RWPE2 (cell line): ENCODE data around the gene LTC4S.

ENCODE experiments used
- ATAC-seq: fragments of 200-7000 bp; cut with Tn5 transposase; 3 replicates; pipeline ENCODE4 v1.9.1; 2021; ENCODE audit warnings: low read depth
- DNase-seq: peaks from one replicate; pipeline ENCODE4 v3.0.0-alpha.2; 2020; ENCODE audit warnings: low spot score
- H3K27ac ChIP-seq: fragments of 450-650 bp; 2 replicates; pipeline ENCODE4 v1.5.1; 2017; ENCODE audit warnings: mild to moderate bottlenecking; ENCODE audit not compliant: poor library complexity, severe bottlenecking
- H3K27me3 ChIP-seq: fragments of 250-450 bp; sonication (Bioruptor Pico); 2 replicates; pipeline ENCODE4 v1.5.1; 2021; ENCODE audit warnings: mild to moderate bottlenecking, moderate library complexity; ENCODE audit not compliant: insufficient read depth, poor library complexity, severe bottlenecking
- H3K36me3 ChIP-seq: fragments of 250-450 bp; sonication (Bioruptor Pico); 2 replicates; pipeline ENCODE4 v1.5.1; 2020; ENCODE audit warnings: low read depth, mild to moderate bottlenecking, moderate library complexity
- H3K4me1 ChIP-seq: fragments of 250-450 bp; sonication (Bioruptor Pico); 2 replicates; pipeline ENCODE4 v1.5.1; 2021; ENCODE audit warnings: mild to moderate bottlenecking, moderate library complexity; ENCODE audit not compliant: insufficient read depth, poor library complexity, severe bottlenecking
- H3K4me3 ChIP-seq: fragments of 250-450 bp; sonication (Bioruptor Pico); 2 replicates; pipeline ENCODE4 v1.5.1; 2021; ENCODE audit warnings: mild to moderate bottlenecking, moderate library complexity; ENCODE audit not compliant: severe bottlenecking
- H3K9me3 ChIP-seq: fragments of 250-450 bp; sonication (Bioruptor Pico); 2 replicates; pipeline ENCODE4 v1.5.1; 2021; ENCODE audit warnings: mild to moderate bottlenecking, moderate library complexity; ENCODE audit not compliant: severe bottlenecking
- CTCF ChIP-seq: fragments of 450-650 bp; IDR thresholded peaks from one replicate; pipeline ENCODE4 v1.5.1; 2017; ENCODE audit warnings: mild to moderate bottlenecking, moderate library complexity; ENCODE audit not compliant: poor library complexity, severe bottlenecking

LTC4S gene

GRCh38 chr5:179823937-179824744 lies 30.4 kb downstream of the LTC4S start:
- ATAC-seq: no peak
- no peak for TF ChIP-seq CTCF
- Histone ChIP-seq H3K27ac (no peak overlapping the region), H3K27me3 (no peaks in the 10 kb centered on the region), H3K36me3 (peaks cover 70% of the 10 kb centered on the region), H3K9me3 (no peaks in the 10 kb centered on the region), H3K4me1 (peaks cover 19% of the 10 kb centered on the region), H3K4me3 (no peak overlapping the region)
- peak; percentile 64 for DNase-seq

GRCh38 chr5:179824745-179825112 lies 30.9 kb downstream of the LTC4S start:
- Histone ChIP-seq H3K36me3 (peaks cover 76% of the 10 kb centered on the region), H3K9me3 (no peaks in the 10 kb centered on the region), H3K27me3 (no peaks in the 10 kb centered on the region), H3K27ac (no peak overlapping the region), H3K4me3 (no peak overlapping the region), H3K4me1 (peaks cover 13% of the 10 kb centered on the region)
- no peak for TF ChIP-seq CTCF
- DNase-seq (no peak), ATAC-seq (no peak)

GRCh38 chr5:179825655-179826182 lies 31.9 kb downstream of the LTC4S start:
- TF ChIP-seq CTCF: no peak
- Histone ChIP-seq H3K4me3 (no peak overlapping the region), H3K27me3 (no peaks in the 10 kb centered on the region), H3K36me3 (peaks cover 86% of the 10 kb centered on the region), H3K9me3 (no peaks in the 10 kb centered on the region), H3K27ac (no peak overlapping the region), H3K4me1 (peaks cover 5% of the 10 kb centered on the region)
- DNase-seq (no peak), ATAC-seq (no peak)

GRCh38 chr5:179827680-179828079 lies 33.9 kb downstream of the LTC4S start:
- no peak for TF ChIP-seq CTCF
- H3K36me3 ChIP-seq: peaks cover 97% of the 10 kb centered on the region

More at GRCh38 chr5:179827680-179828079, 33.9 kb downstream of the LTC4S start:
- no peaks in the 10 kb centered on the region for H3K9me3 ChIP-seq
- H3K27me3 ChIP-seq: no peaks in the 10 kb centered on the region
- ATAC-seq: peak; percentile 53
- no peaks in the 10 kb centered on the region for H3K4me1 ChIP-seq
- DNase-seq: no peak
- H3K4me3 ChIP-seq: no peak overlapping the region
- no peak overlapping the region for H3K27ac ChIP-seq
